H1 (cell line): ENCODE results near the gene ZNF716. TPM values are rescaled to one million over a fixed set of nuclear protein-coding genes. Genes with fewer than 3 reads are reported as not detected.

Experiments used
- CTCF ChIA-PET: fragments of 300-600 bp; sonication (Branson Sonifier 250); formaldehyde crosslinking; loops from one replicate; lab custom pipeline; 2021; ENCODE audit not compliant: partially characterized antibody; lab: Charles Lee
- POLR2A ChIA-PET: fragments of 300-600 bp; sonication (Branson Sonifier 250); formaldehyde crosslinking; loops from one replicate; lab custom pipeline; 2021; ENCODE audit warnings: inconsistent platforms; ENCODE audit not compliant: partially characterized antibody; lab: Charles Lee
- DNase-seq, 2 experiments: peaks; one replicate each; pipeline versions ENCODE4 v3.0.0 to v3.0.0-alpha.2; 2010 to 2022; ENCODE audit warnings: low spot score in 2 of 2, low read depth in 1 of 2, mixed read lengths in 1 of 2
- FAIRE-seq: peaks from 2 replicates; lab custom pipeline; 2011; peaks lifted over from hg19 to GRCh38; lab: Jason Lieb, UNC
- H2AFZ ChIP-seq: 2 replicates; pipeline ENCODE4 v1.8.1; 2012; ENCODE audit warnings: low read length, inconsistent platforms
- H2AK5ac ChIP-seq: 2 replicates; pipeline ENCODE4 v1.6.1; 2013; ENCODE audit warnings: low read depth, low read length
- H2BK120ac ChIP-seq: replicated peaks from 2 replicates; pipeline ENCODE3; 2013; ENCODE audit warnings: low read depth, low read length, inconsistent platforms
- H2BK12ac ChIP-seq: 2 replicates; pipeline ENCODE4 v1.6.1; 2013; ENCODE audit warnings: low read depth, low read length
- H2BK15ac ChIP-seq: 2 replicates; pipeline ENCODE4 v1.6.1; 2013; ENCODE audit warnings: low read length
- H2BK20ac ChIP-seq: 2 replicates; pipeline ENCODE4 v1.6.1; 2013; ENCODE audit warnings: low read length
- H2BK5ac ChIP-seq: 2 replicates; pipeline ENCODE4 v1.6.1; 2013; ENCODE audit warnings: low read depth, low read length
- H3K14ac ChIP-seq: 2 replicates; pipeline ENCODE4 v1.6.1; 2013; ENCODE audit warnings: inconsistent platforms; ENCODE audit not compliant: insufficient read length
- H3K18ac ChIP-seq: 2 replicates; pipeline ENCODE4 v1.6.1; 2013; ENCODE audit warnings: low read length; ENCODE audit errors: extremely low read depth
- H3K23ac ChIP-seq: 2 replicates; pipeline ENCODE4 v1.6.1; 2013; ENCODE audit warnings: inconsistent platforms; ENCODE audit not compliant: insufficient read length
- H3K23me2 ChIP-seq: 2 replicates; pipeline ENCODE4 v1.6.1; 2013; ENCODE audit warnings: low read depth, low read length
- H3K27ac ChIP-seq: 2 replicates; pipeline ENCODE4 v1.6.1; 2011; ENCODE audit warnings: low read depth, low read length, inconsistent platforms
- H3K27me3 ChIP-seq, 4 experiments: replicated peaks in 1 of 4; 1 replicate in 1 of 4; 2 replicates in 3 of 4; pipeline versions ENCODE4 v1.6.1 to v1.8.1; 2011 to 2013; ENCODE audit warnings: low read length in 3 of 4, mild to moderate bottlenecking in 3 of 4, inconsistent platforms in 2 of 4, mixed read lengths in 2 of 4, moderate library complexity in 1 of 4; ENCODE audit not compliant: control insufficient read depth in 3 of 4, insufficient read depth in 3 of 4; ENCODE audit errors: extremely low read depth in 1 of 4
- H3K36me3 ChIP-seq, 4 experiments: 2 replicates each; pipeline versions ENCODE4 v1.6.1 to v1.8.1; 2011 to 2013; ENCODE audit warnings: mild to moderate bottlenecking in 4 of 4, low read length in 3 of 4, moderate library complexity in 2 of 4, control low read depth in 1 of 4, inconsistent platforms in 1 of 4; ENCODE audit not compliant: insufficient read depth in 4 of 4, control insufficient read depth in 2 of 4
- H3K4ac ChIP-seq: replicated peaks from 2 replicates; pipeline ENCODE3; 2013; ENCODE audit warnings: low read length, low read depth, mixed read lengths, inconsistent platforms; ENCODE audit not compliant: insufficient read length
- H3K4me1 ChIP-seq, 4 experiments: replicated peaks in 1 of 4; 1 replicate in 1 of 4; 2 replicates in 3 of 4; pipeline versions ENCODE4 v1.6.1 to v1.8.1; 2011 to 2013; ENCODE audit warnings: low read length in 3 of 4, inconsistent platforms in 2 of 4, mixed read lengths in 1 of 4; ENCODE audit not compliant: insufficient read depth in 4 of 4, control insufficient read depth in 3 of 4
- H3K4me2 ChIP-seq, 2 experiments: 2 replicates each; pipeline versions ENCODE4 v1.6.1 to v1.8.1; 2011 to 2013; ENCODE audit warnings: low read depth in 2 of 2, low read length in 2 of 2, control low read depth in 1 of 2, inconsistent platforms in 1 of 2, mild to moderate bottlenecking in 1 of 2; ENCODE audit not compliant: insufficient read depth in 1 of 2
- H3K4me3 ChIP-seq, 4 experiments: fragments of 200-600, 300-600 bp in 1 of 4; sonication (generic), shearing (Covaris generic), sonication (Bioruptor Twin) in 1 of 4; 2 replicates each; pipeline versions ENCODE4 v1.5.1 to v1.8.1; 2011 to 2016; ENCODE audit warnings: low read length in 4 of 4, low read depth in 3 of 4, control low read depth in 2 of 4, inconsistent platforms in 2 of 4, mild to moderate bottlenecking in 2 of 4, mixed read lengths in 1 of 4, moderate library complexity in 1 of 4; ENCODE audit not compliant: insufficient read depth in 2 of 4; ENCODE audit errors: extremely low read depth in 1 of 4
- H3K56ac ChIP-seq: replicated peaks from 2 replicates; pipeline ENCODE3; 2013; ENCODE audit warnings: low read depth, mild to moderate bottlenecking, mixed read lengths, low read length, inconsistent platforms; ENCODE audit not compliant: insufficient read length
- H3K79me1 ChIP-seq: 2 replicates; pipeline ENCODE4 v1.6.1; 2013; ENCODE audit warnings: low read depth, low read length, control low read depth
- H3K79me2 ChIP-seq, 2 experiments: 2 replicates each; pipeline versions ENCODE4 v1.6.1 to v1.8.1; 2012 to 2013; ENCODE audit warnings: low read length in 2 of 2, mild to moderate bottlenecking in 2 of 2, inconsistent platforms in 1 of 2; ENCODE audit not compliant: insufficient read depth in 2 of 2, control insufficient read depth in 1 of 2
- H3K9ac ChIP-seq, 4 experiments: replicated peaks in 1 of 4; 1 replicate in 1 of 4; 2 replicates in 3 of 4; pipeline versions ENCODE4 v1.6.1 to v1.8.1; 2011 to 2013; ENCODE audit warnings: low read depth in 3 of 4, low read length in 3 of 4, control low read depth in 2 of 4, mild to moderate bottlenecking in 2 of 4, moderate library complexity in 2 of 4, inconsistent platforms in 1 of 4; ENCODE audit errors: extremely low read depth in 1 of 4
- H3K9me3 ChIP-seq, 2 experiments: 2 replicates each; pipeline versions ENCODE4 v1.6.1 to v1.8.1; 2012 to 2013; ENCODE audit warnings: mild to moderate bottlenecking in 2 of 2, moderate library complexity in 2 of 2, control low read depth in 1 of 2, inconsistent platforms in 1 of 2, low read depth in 1 of 2, low read length in 1 of 2, mixed read lengths in 1 of 2; ENCODE audit not compliant: insufficient read depth in 2 of 2
- H4K20me1 ChIP-seq, 2 experiments: replicated peaks in 1 of 2; 2 replicates each; pipeline versions ENCODE3 to v1.8.1; 2011 to 2013; ENCODE audit warnings: inconsistent platforms in 2 of 2, low read length in 2 of 2, mild to moderate bottlenecking in 1 of 2; ENCODE audit not compliant: insufficient read depth in 2 of 2, control insufficient read depth in 1 of 2
- H4K5ac ChIP-seq: 2 replicates; pipeline ENCODE4 v1.6.1; 2013; ENCODE audit warnings: low read length, low read depth, mixed read lengths, inconsistent platforms; ENCODE audit not compliant: insufficient read length
- H4K8ac ChIP-seq: 2 replicates; pipeline ENCODE4 v1.8.0; 2013; ENCODE audit warnings: mild to moderate bottlenecking, moderate library complexity, low read length, inconsistent platforms; ENCODE audit not compliant: insufficient read depth; ENCODE audit errors: extremely low read depth
- H4K91ac ChIP-seq: replicated peaks from 2 replicates; pipeline ENCODE3; 2013; ENCODE audit warnings: low read length, mixed read lengths, inconsistent platforms; ENCODE audit not compliant: insufficient read length
- CTBP2 ChIP-seq: IDR thresholded peaks from 2 replicates; pipeline ENCODE4 v1.7.0; 2011; ENCODE audit warnings: borderline replicate concordance, mild to moderate bottlenecking, moderate library complexity, mixed read lengths, low read length; ENCODE audit not compliant: insufficient read depth, insufficient read length
- FOSL1 ChIP-seq: IDR thresholded peaks from 2 replicates; pipeline ENCODE4 v1.6.1; 2011; ENCODE audit warnings: mild to moderate bottlenecking, low read depth, low read length, moderate library complexity; ENCODE audit not compliant: insufficient read depth
- NANOG ChIP-seq: IDR thresholded peaks from 2 replicates; pipeline ENCODE4 v1.6.1; 2011; ENCODE audit warnings: low read length, low read depth, mild to moderate bottlenecking, inconsistent platforms; ENCODE audit not compliant: insufficient read depth, poor library complexity, severe bottlenecking
- RBBP5 ChIP-seq: IDR thresholded peaks from 2 replicates; pipeline ENCODE4 v1.7.1; 2012; ENCODE audit warnings: low read depth, mild to moderate bottlenecking, inconsistent platforms, low read length, moderate library complexity, borderline replicate concordance
- whole genome bisulfite sequencing, 2 experiments: shearing (Covaris generic) in 1 of 2; methylation state at CpG; one replicate each; pipeline versions ENCODE4 v1.1.6 to v1.1.7; 2013 to 2015; ENCODE audit warnings: low lambda C conversion rate in 2 of 2, mixed read lengths in 2 of 2, inconsistent platforms in 1 of 2, low coverage in 1 of 2, missing lambda C conversion rate in 1 of 2; ENCODE audit not compliant: insufficient replicate concordance in 2 of 2, insufficient coverage in 1 of 2, insufficient read length in 1 of 2; ENCODE audit errors: extremely low coverage in 1 of 2, missing lambda C conversion rate in 1 of 2; 5-methylcytosine and 5-hydroxymethylcytosine counted together
- polyA plus RNA-seq, 7 experiments: library from polyadenylated mRNA; depleted of rRNA in 3 of 7; stranded (reverse) in 5 of 7; unstranded in 2 of 7; fragments of >200 nt in 5 of 7; fragments of 200-250 nt in 2 of 7; gene quantifications; 1 replicate in 5 of 7; 2 replicates in 1 of 7; 4 replicates in 1 of 7; pipeline versions ENCODE4 v1.2.1 to v1.2.3, GENCODE V29; 2011 to 2013; ENCODE audit warnings: missing spikeins in 2 of 7, mixed read lengths in 2 of 7
- total RNA-seq: library from RNA; stranded (reverse); fragmentation: NEBNext Ultra II Directional; extraction: Animal tissue kit (Norgen Biotek cat#: 25700); gene quantifications from 2 replicates; pipeline ENCODE4 v1.2.1, GENCODE V29; 2021

Gene ZNF716
- total and polyA plus RNA-seq, 2 of the 8 experiments (the other 6 are each of a cell fraction or from before 2014, with no cell fraction given): not detected

DNA sequence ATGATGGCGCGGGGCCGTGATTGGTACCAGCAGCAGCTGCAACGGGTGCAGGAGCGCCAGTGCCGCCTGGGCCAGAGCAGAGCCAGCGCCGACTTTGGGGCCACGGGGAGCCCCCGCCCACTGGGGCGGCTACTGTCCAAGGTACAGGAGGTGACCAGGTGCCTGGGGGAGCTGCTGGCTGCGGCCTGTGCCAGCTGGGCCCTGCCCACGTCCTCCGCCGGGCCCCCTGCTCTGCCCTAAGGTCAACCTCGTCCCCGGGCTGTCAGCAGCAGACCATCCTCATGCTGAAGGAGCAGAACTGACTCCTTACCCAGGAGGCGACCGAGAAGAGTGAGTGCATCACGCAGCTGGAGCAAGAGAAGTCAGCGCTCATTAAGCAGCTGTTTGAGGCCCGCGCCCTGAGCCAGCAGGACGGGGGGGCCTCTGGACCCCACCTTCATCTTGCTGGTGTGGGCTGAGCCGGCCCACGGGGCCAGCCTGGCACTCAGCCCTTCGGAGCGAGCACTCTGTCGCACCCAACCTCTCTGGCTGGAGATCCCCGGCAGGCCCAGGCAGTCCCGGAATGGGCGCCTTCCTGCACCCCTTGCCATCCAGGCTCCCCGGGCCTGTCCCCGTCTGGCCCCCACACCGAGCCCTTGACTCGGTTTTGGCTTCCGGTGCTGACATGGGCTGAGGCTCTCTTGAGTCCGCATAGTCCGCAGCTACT, 24.6 kb upstream of the ZNF716 start:
- Histone ChIP-seq H3K27ac (no peak overlapping the region), H2AK5ac (no peak overlapping the region), H4K8ac (no peak overlapping the region), H3K36me3 (peaks cover 0 to 11% (median 0%) of the 10 kb centered on the region in 4 experiments; a peak in 1 of 8 replicates), H4K5ac (no peak overlapping the region), H3K79me1 (no peaks in the 10 kb centered on the region), H3K14ac (no peak overlapping the region), H3K4me2 (no peak overlapping the region), H2BK12ac (no peak overlapping the region), H4K91ac (no peak overlapping the region), H3K18ac (no peak overlapping the region), H3K23me2 (no peaks in the 10 kb centered on the region), H3K27me3 (no peaks in the 10 kb centered on the region), H3K79me2 (no peaks in the 10 kb centered on the region), H3K4me1 (no peaks in the 10 kb centered on the region), H2BK5ac (no peak overlapping the region), H4K20me1 (no peaks in the 10 kb centered on the region), H3K4ac (no peak overlapping the region), H2BK120ac (no peak overlapping the region), H3K4me3 (no peak overlapping the region), H2AFZ (no peak overlapping the region), H3K23ac (no peak overlapping the region), H2BK20ac (no peak overlapping the region), H3K9ac (no peak overlapping the region), H3K56ac (no peak overlapping the region), H3K9me3 (peaks cover 49 to 67% of the 10 kb centered on the region in 2 experiments), H2BK15ac (no peak overlapping the region)
- ChIA-PET POLR2A (no interaction called here), CTCF (interaction anchor here (1.0 kb wide), 1 partner anchor 167 kb away, joined by 5 read pairs; no protein-coding TSS in a partner anchor)
- DNase-seq: no peak
- FAIRE-seq: no peak
- WGBS, 2 experiments: 92% methylated on average over 27 of the region's 39 CpGs; no CpG with 5 or more reads in 1 of the 2 experiments
- TF ChIP-seq CTBP2 (no peak), FOSL1 (no peak), NANOG (no peak), RBBP5 (no peak)
